ENCODE results near the gene TEX35. TPM values are rescaled to one million over a fixed set of nuclear protein-coding genes. Genes with fewer than 3 reads are reported as not detected.

The TEX35 gene
- total and polyA plus RNA-seq, 4 donors = not detected

GRCh38 chr1:178493301-178493741 is 19.6 kb upstream of the TEX35 start:
- Histone ChIP-seq H3K4me1 (ENCODE audit: control insufficient read depth in 4 of 4, insufficient read depth in 4 of 4, low read length in 3 of 4) (no peaks in the 10 kb centered on the region), H3K36me3 (ENCODE audit: control insufficient read depth in 4 of 4, insufficient read depth in 3 of 4, low read depth in 1 of 4, low read length in 3 of 4) (no peaks in the 10 kb centered on the region), H3K27ac (ENCODE audit: low read depth in 1 of 2, low read length in 2 of 2) (no peak overlapping the region), H3K9ac (ENCODE audit: low read depth in 1 of 2, low read length in 2 of 2) (no peak overlapping the region), H3K9me3 (ENCODE audit: control insufficient read depth in 4 of 4, low read length in 3 of 4) (no peaks in the 10 kb centered on the region), H3K27me3 (ENCODE audit: control insufficient read depth in 4 of 4, insufficient read depth in 4 of 4, low read length in 3 of 4) (no peaks in the 10 kb centered on the region), H3K4me3 (ENCODE audit: low read depth in 1 of 3, low read length in 3 of 3) (no peak overlapping the region)
- no peak for DNase-seq (ENCODE audit: low spot score)
- TF ChIP-seq, protein P1, sequence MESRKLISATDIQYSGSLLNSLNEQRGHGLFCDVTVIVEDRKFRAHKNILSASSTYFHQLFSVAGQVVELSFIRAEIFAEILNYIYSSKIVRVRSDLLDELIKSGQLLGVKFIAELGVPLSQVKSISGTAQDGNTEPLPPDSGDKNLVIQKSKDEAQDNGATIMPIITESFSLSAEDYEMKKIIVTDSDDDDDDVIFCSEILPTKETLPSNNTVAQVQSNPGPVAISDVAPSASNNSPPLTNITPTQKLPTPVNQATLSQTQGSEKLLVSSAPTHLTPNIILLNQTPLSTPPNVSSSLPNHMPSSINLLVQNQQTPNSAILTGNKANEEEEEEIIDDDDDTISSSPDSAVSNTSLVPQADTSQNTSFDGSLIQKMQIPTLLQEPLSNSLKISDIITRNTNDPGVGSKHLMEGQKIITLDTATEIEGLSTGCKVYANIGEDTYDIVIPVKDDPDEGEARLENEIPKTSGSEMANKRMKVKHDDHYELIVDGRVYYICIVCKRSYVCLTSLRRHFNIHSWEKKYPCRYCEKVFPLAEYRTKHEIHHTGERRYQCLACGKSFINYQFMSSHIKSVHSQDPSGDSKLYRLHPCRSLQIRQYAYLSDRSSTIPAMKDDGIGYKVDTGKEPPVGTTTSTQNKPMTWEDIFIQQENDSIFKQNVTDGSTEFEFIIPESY (IDR thresholded peaks at IDR 0.05) = no peak
- no peak for TF ChIP-seq TAF1 (conservative IDR thresholded peaks at IDR 0.05)
- TF ChIP-seq, protein P2, sequence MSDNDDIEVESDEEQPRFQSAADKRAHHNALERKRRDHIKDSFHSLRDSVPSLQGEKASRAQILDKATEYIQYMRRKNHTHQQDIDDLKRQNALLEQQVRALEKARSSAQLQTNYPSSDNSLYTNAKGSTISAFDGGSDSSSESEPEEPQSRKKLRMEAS (IDR thresholded peaks at IDR 0.05) = no peak
- TF ChIP-seq FOXA1 (IDR thresholded peaks at IDR 0.05) = no peak
- TF ChIP-seq HNF4G (IDR thresholded peaks at IDR 0.05) = no peak
- WGBS = 94% methylated on average over 16 of the region's 16 CpGs

GRCh38 chr1:178494569-178494971 is 18.3 kb upstream of the TEX35 start:
- no peak overlapping the region for H3K27ac ChIP-seq (ENCODE audit: low read depth in 1 of 2, low read length in 2 of 2)
- no peak for DNase-seq (ENCODE audit: low spot score)
- H3K36me3 ChIP-seq (ENCODE audit: control insufficient read depth in 4 of 4, insufficient read depth in 3 of 4, low read depth in 1 of 4, low read length in 3 of 4) = no peaks in the 10 kb centered on the region
- H3K27me3 ChIP-seq (ENCODE audit: control insufficient read depth in 4 of 4, insufficient read depth in 4 of 4, low read length in 3 of 4) = no peaks in the 10 kb centered on the region
- H3K4me1 ChIP-seq (ENCODE audit: control insufficient read depth in 4 of 4, insufficient read depth in 4 of 4, low read length in 3 of 4) = no peaks in the 10 kb centered on the region
- no peak for TF ChIP-seq RXRA (IDR thresholded peaks at IDR 0.05)
- no peak for TF ChIP-seq ATF3 (IDR thresholded peaks at IDR 0.05)
- no peak for TF ChIP-seq CTCF (IDR thresholded peaks at IDR 0.05; ENCODE audit: low read depth, low read length, missing input control)
- TF ChIP-seq YY1 (IDR thresholded peaks at IDR 0.05) = no peak
- no peak for TF ChIP-seq GABPA (IDR thresholded peaks at IDR 0.05 in 1 of 2, conservative IDR thresholded peaks at IDR 0.05 in 1 of 2)
- TF ChIP-seq, protein P1 (IDR thresholded peaks at IDR 0.05) = no peak
- TF ChIP-seq HNF4A (conservative IDR thresholded peaks at IDR 0.05) = no peak
- TF ChIP-seq SP1 (IDR thresholded peaks at IDR 0.05) = no peak
- TF ChIP-seq FOXA1 (IDR thresholded peaks at IDR 0.05) = no peak
- no peak for TF ChIP-seq FOXA2 (IDR thresholded peaks at IDR 0.05)
- no peak for TF ChIP-seq NR2F2 (IDR thresholded peaks at IDR 0.05)
- TF ChIP-seq, protein P3, sequence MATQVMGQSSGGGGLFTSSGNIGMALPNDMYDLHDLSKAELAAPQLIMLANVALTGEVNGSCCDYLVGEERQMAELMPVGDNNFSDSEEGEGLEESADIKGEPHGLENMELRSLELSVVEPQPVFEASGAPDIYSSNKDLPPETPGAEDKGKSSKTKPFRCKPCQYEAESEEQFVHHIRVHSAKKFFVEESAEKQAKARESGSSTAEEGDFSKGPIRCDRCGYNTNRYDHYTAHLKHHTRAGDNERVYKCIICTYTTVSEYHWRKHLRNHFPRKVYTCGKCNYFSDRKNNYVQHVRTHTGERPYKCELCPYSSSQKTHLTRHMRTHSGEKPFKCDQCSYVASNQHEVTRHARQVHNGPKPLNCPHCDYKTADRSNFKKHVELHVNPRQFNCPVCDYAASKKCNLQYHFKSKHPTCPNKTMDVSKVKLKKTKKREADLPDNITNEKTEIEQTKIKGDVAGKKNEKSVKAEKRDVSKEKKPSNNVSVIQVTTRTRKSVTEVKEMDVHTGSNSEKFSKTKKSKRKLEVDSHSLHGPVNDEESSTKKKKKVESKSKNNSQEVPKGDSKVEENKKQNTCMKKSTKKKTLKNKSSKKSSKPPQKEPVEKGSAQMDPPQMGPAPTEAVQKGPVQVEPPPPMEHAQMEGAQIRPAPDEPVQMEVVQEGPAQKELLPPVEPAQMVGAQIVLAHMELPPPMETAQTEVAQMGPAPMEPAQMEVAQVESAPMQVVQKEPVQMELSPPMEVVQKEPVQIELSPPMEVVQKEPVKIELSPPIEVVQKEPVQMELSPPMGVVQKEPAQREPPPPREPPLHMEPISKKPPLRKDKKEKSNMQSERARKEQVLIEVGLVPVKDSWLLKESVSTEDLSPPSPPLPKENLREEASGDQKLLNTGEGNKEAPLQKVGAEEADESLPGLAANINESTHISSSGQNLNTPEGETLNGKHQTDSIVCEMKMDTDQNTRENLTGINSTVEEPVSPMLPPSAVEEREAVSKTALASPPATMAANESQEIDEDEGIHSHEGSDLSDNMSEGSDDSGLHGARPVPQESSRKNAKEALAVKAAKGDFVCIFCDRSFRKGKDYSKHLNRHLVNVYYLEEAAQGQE (IDR thresholded peaks at IDR 0.05) = no peak
- TF ChIP-seq HNF4G (IDR thresholded peaks at IDR 0.05) = no peak
- TF ChIP-seq JUND (IDR thresholded peaks at IDR 0.05) = no peak
- TF ChIP-seq, protein P2 (IDR thresholded peaks at IDR 0.05) = no peak
- no peak for TF ChIP-seq TAF1 (conservative IDR thresholded peaks at IDR 0.05)
- TF ChIP-seq EGR1 (IDR thresholded peaks at IDR 0.05; ENCODE audit: low read depth in 2 of 2) = no peak
- TF ChIP-seq RAD21 (IDR thresholded peaks at IDR 0.05) = no peak
- no peaks in the 10 kb centered on the region for H3K9me3 ChIP-seq (ENCODE audit: control insufficient read depth in 4 of 4, low read length in 3 of 4)
- no peak overlapping the region for H3K4me3 ChIP-seq (ENCODE audit: low read depth in 1 of 3, low read length in 3 of 3)
- H3K9ac ChIP-seq (ENCODE audit: low read depth in 1 of 2, low read length in 2 of 2) = no peak overlapping the region
- WGBS = 94% methylated on average over 13 of the region's 13 CpGs
